ENCODE data around the gene TMEFF2.

TMEFF2 gene

GRCh38 chr2:191899410-191899809 lies 295.3 kb downstream of the TMEFF2 start:
- no peak for TF ChIP-seq FOXP2 (optimal IDR thresholded peaks at IDR 0.05; ENCODE audit: borderline replicate concordance, extremely low read depth, extremely low read length, insufficient read depth)
- no peak for TF ChIP-seq POLR2AphosphoS5 (IDR thresholded peaks at IDR 0.05; ENCODE audit: low read depth, low read length)
- no peak for TF ChIP-seq TAF1 (IDR thresholded peaks at IDR 0.05; ENCODE audit: borderline replicate concordance, insufficient read depth, low read length)
- no peak for TF ChIP-seq SIN3A (IDR thresholded peaks at IDR 0.05; ENCODE audit: borderline replicate concordance, insufficient read depth, low read length)
- TF ChIP-seq REST (IDR thresholded peaks at IDR 0.05; ENCODE audit: insufficient read depth in 1 of 2, low read depth in 2 of 2, low read length in 2 of 2): no peak

All from PFSK-1 (cell line).